ENCODE measurements around the gene ZNF69.
"Not testable (repeated sequence)": the region's sequence is repeated elsewhere in the genome, so short reads cannot be mapped to it uniquely, and the experiment has no call there.

Gene ZNF69

DNA sequence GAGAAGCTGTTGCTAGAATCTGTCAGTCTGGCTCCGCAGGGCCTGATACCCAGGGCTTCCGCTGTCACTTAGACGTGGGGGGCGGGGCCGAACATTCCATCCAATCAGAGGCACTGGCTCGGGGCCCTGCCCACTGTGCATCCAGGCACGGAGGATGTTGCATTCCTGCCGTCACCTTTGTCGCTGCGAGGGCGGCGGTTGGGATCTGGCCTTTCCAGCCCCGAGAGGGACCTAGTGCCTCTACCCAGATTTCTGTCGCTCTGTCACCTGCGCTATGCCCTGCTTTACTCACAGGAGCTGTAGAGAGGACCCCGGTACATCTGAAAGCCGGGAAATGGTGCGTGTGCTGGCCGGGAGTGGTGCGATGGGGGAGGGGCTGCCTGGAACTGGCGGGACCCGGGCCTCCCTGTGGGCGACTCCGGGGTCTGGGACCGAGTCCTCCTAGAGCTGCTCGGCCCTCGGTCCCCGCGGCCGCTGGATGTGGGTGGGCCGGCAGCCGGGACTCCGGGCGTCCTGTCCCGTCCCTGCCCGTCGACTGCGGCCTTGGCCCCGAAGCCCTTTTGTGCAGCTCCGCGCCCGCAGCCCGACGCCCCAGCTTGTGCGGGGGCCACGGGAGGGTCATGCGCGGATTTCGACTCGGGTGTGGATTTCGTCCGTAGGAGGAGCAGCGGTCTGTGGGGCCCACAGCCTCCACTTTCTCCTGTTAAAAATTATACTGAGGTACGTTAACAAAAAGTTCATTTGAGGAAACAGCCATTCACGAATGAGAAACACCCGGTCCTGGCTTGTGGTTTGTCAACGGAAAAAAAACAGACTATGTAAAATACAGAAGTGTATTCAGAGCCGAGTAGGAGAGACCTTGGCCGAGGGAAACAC lies 38.8 kb upstream of the ZNF69 start, which contains the start of gene ZNF439:
Gene ZNF439, plus strand, starts transcription at position 133 of the 876 bp plus-strand sequence. Its CDS starts 142 bp downstream, at position 275.
- H3K4me3 ChIP-seq (replicated peaks; ENCODE audit: insufficient read depth, low read length): no peak within 1 kb of the TSS
- peak within 1 kb of the TSS; percentile 89 for H3K27ac ChIP-seq (replicated peaks)
- peak in 1 of 2 experiments; percentile 64 for DNase-seq (ENCODE audit: low read depth in 1 of 2, low spot score in 1 of 2)

DNA sequence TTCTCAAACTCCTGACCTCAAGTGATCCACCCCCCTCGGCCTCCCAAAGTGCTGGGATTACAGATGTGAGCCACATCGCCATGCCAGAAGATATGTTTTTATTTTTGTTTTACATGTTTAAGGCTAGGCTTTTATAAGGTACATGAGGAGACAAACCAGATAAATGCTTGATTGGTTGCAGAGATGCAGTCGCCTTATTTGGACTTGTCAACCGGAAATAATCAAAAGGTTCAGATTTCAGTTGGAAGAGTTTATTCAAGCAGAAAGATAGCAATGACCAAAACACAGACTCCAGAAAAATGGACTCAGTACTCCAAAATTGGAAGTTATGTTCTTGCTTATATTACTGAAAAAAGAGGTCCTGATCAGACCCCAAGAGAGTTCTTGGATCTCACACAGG lies 37.3 kb upstream of the ZNF69 start:
- not testable (repeated sequence) for H3K27ac ChIP-seq (replicated peaks); DNase-seq (ENCODE audit: low read depth in 1 of 2, low spot score in 1 of 2); H3K27me3 ChIP-seq (ENCODE audit: insufficient read depth, poor library complexity, severe bottlenecking); H3K4me3 ChIP-seq (replicated peaks; ENCODE audit: insufficient read depth, low read length)

More for the DNA sequence above, 38.8 kb upstream of the ZNF69 start, which contains the start of gene ZNF439:
- H3K27me3 ChIP-seq (ENCODE audit: insufficient read depth, poor library complexity, severe bottlenecking): no peaks in the 10 kb centered on the region
- TF ChIP-seq, protein P1, sequence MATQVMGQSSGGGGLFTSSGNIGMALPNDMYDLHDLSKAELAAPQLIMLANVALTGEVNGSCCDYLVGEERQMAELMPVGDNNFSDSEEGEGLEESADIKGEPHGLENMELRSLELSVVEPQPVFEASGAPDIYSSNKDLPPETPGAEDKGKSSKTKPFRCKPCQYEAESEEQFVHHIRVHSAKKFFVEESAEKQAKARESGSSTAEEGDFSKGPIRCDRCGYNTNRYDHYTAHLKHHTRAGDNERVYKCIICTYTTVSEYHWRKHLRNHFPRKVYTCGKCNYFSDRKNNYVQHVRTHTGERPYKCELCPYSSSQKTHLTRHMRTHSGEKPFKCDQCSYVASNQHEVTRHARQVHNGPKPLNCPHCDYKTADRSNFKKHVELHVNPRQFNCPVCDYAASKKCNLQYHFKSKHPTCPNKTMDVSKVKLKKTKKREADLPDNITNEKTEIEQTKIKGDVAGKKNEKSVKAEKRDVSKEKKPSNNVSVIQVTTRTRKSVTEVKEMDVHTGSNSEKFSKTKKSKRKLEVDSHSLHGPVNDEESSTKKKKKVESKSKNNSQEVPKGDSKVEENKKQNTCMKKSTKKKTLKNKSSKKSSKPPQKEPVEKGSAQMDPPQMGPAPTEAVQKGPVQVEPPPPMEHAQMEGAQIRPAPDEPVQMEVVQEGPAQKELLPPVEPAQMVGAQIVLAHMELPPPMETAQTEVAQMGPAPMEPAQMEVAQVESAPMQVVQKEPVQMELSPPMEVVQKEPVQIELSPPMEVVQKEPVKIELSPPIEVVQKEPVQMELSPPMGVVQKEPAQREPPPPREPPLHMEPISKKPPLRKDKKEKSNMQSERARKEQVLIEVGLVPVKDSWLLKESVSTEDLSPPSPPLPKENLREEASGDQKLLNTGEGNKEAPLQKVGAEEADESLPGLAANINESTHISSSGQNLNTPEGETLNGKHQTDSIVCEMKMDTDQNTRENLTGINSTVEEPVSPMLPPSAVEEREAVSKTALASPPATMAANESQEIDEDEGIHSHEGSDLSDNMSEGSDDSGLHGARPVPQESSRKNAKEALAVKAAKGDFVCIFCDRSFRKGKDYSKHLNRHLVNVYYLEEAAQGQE (IDR thresholded peaks at IDR 0.05; ENCODE audit: insufficient replicate concordance, low read depth): no peak
- 0 out of 2 replicates have a peak, but pooled peaks have one; percentile 38 for TF ChIP-seq SPI1 (IDR thresholded peaks at IDR 0.05; ENCODE audit: borderline replicate concordance, low read depth)

DNA sequence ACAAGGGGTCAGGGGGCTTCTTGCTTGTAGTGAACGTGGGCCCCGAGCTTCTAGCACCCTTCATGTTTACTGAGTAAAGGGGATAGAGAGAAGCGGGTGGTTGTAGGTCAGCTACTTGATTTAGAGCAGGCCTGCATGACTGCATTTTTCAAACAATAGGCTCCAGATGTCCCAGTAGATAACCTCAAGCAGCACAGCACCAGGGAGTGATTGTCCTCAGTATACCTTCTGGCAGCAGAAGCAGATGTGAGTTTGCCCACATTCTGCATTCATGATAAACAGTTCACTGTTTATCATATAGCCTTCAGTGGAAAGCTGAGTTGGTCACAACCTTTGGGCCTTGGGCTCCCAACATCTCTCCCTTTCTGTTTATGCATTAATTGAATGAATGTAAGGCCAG lies 34.2 kb upstream of the ZNF69 start:
- Histone ChIP-seq H3K27me3 (ENCODE audit: insufficient read depth, poor library complexity, severe bottlenecking) (no peaks in the 10 kb centered on the region), H3K27ac (replicated peaks) (no peak overlapping the region), H3K4me3 (replicated peaks; ENCODE audit: insufficient read depth, low read length) (no peak overlapping the region)
- DNase-seq (ENCODE audit: low read depth in 1 of 2, low spot score in 1 of 2): no peak
- TF ChIP-seq, protein P2, sequence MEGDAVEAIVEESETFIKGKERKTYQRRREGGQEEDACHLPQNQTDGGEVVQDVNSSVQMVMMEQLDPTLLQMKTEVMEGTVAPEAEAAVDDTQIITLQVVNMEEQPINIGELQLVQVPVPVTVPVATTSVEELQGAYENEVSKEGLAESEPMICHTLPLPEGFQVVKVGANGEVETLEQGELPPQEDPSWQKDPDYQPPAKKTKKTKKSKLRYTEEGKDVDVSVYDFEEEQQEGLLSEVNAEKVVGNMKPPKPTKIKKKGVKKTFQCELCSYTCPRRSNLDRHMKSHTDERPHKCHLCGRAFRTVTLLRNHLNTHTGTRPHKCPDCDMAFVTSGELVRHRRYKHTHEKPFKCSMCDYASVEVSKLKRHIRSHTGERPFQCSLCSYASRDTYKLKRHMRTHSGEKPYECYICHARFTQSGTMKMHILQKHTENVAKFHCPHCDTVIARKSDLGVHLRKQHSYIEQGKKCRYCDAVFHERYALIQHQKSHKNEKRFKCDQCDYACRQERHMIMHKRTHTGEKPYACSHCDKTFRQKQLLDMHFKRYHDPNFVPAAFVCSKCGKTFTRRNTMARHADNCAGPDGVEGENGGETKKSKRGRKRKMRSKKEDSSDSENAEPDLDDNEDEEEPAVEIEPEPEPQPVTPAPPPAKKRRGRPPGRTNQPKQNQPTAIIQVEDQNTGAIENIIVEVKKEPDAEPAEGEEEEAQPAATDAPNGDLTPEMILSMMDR (IDR thresholded peaks at IDR 0.05; ENCODE audit: insufficient read depth, low read length): no peak
- TF ChIP-seq GABPA (IDR thresholded peaks at IDR 0.05; ENCODE audit: low read depth) (no peak), SPI1 (IDR thresholded peaks at IDR 0.05; ENCODE audit: borderline replicate concordance, low read depth) (no peak), POLR2AphosphoS5 (IDR thresholded peaks at IDR 0.05; ENCODE audit: low read depth) (no peak)
- TF ChIP-seq, protein P1 (IDR thresholded peaks at IDR 0.05; ENCODE audit: insufficient replicate concordance, low read depth): no peak

DNA sequence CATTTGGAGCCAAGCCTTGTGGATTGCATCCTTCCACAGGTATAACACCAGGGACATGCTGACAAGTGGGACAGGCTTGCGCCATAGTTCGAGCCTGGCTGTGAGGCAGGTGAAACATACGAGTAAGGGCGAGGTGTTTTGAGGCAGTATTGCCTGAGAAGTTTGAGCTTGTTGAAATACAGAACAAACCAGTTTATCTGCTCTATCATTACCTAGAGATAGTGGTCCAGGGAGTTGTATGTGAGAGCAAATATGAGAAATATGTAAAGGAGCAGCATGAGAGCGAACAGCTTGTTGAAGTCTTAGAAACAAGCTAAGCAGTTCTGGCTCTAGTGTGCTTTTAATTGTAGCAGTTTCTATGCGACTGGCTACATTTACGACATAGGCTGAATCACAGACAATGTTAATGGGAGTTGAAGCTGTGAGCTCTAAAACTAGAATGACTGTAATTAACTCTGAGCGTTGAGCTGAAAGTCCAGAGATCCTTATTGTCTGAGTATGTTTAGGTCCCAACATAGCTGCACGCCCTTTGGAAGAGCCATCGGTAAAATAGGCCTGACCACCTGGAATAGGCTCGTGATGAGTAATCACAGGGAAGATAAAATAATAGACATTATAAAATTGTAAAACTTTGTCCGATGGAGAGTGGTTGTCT lies 30.9 kb upstream of the ZNF69 start:
- Histone ChIP-seq H3K27me3 (ENCODE audit: insufficient read depth, poor library complexity, severe bottlenecking) (no peaks in the 10 kb centered on the region), H3K27ac (replicated peaks) (no peak overlapping the region), H3K4me3 (replicated peaks; ENCODE audit: insufficient read depth, low read length) (no peak overlapping the region)
- TF ChIP-seq SPI1 (IDR thresholded peaks at IDR 0.05; ENCODE audit: borderline replicate concordance, low read depth): no peak
- TF ChIP-seq, protein P1 (IDR thresholded peaks at IDR 0.05; ENCODE audit: insufficient replicate concordance, low read depth): no peak
- no peak for DNase-seq (ENCODE audit: low read depth in 1 of 2, low spot score in 1 of 2)
